Activated CD8-positive, alpha-beta memory T cell treated with anti-CD3 and anti-CD28 coated beads, Interleukin-2, amount 50 U/mL, for 1 hour (primary cell): ENCODE results near the gene CHSY1.

Experiments used
- DNase-seq: peaks from one replicate; pipeline ENCODE4 v3.0.0-alpha.2; 2020; ENCODE audit errors: extremely low read depth

Gene CHSY1

DNA sequence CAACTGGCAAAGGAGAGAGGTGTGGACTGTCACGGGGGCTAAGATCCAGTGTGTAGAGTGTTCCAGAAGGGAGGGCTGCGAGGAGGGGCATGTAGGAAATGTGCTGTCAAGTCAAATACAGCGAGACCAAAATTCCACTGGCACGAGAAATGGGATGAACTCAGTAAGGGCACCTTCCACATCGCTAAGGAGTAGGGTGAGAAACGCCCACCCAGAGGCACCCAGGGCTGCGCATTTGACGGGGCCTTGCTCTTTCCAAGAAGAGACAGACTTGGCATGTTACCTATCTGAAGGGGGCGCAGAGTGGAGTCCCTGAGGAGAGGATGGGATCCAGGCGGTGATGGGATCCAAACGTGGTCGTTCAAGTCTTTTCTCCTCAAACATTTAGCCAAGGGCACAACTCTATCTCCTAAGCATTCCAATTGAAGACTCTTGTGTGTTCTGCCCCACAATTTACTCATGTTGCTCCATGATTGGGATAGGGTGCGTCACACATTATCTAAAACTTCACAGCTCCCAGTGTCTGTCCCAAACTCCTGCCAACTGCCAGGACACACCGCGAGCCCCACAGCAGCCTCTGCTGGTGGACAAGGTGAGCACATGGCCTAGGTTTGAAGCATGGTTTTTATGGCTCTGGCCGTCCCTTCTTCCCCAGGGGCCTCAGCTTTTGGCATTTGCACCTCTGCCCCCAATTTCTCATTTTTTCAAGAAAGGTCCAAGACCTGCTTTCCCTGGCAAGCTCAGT, 17.8 kb upstream of the CHSY1 start:
- no peak for DNase-seq

DNA sequence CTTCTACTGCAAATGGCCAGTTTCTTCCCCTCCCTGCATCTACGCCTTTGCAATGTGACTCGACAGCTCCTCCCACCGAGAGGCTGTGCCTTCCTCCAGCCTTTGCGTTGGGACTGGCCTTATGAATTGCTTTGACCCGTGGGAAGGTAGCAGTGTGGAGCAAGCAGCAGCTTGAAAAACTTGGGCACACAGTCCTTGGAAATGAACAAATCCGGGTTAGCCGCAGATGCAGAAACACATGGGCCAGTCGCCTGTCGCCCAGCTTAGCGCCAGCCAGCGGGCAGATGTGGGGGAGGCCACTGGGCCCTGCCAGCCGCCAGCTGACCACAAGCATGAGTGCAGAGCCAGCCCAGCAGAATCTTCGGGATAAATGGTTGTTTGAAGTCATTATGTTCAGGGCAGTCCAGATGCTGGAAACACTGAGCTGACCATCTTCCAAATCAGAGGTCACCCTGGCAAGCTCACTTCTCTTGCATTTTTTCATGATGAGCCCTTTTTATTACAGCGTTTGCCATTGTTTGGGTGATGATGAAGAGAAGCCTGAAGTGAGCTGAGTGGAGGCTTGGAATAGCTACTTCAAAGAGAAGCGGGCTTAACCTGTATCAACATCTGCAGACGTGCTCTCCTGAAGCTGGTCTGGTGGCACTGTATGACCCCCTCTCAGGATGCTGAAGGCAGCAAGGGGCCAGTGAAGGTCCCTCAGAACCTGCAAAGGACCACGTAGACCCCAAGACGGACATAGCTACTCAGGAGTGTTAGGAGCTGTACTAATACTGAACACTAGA, 15.7 kb upstream of the CHSY1 start:
- DNase-seq: no peak

DNA sequence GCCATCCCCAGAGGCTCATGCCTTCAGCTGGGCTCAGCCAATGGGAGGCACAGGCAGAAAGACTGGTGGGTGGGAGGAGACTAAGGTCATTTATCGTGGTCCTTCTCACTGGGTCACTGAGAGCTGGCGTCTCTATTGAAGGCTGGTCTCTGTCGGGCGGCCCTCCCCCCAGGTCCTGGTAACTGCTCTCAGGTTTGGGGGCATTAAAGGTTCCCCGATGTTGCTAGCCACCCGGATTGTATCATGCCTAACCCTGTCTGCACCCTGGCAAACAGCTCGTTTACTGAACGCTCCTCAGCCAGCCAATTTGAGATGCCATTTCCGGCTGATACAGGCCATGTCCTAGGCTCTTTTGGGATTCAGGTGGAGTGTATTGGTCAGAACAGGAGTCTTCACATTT, 14.9 kb upstream of the CHSY1 start:
- no peak for DNase-seq

DNA sequence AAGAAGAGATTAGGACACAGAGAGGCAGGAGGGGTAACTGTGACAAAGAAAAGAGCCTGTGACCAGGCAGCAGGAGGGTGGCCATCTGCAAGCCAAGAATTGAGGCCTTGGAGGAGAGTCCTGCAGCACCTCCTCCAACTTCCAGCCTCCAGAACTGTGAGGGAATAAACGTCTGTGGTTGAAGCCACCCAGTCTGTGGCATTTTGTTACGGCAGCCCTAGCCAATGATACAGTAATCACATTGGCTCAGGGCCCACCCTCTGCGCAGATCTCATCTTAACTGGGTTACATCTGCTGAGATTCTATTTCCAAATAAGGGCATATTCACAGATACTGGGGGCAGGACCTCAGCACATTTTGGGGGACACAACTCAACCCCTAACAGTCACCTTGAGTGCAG, 14.2 kb upstream of the CHSY1 start:
- no peak for DNase-seq

DNA sequence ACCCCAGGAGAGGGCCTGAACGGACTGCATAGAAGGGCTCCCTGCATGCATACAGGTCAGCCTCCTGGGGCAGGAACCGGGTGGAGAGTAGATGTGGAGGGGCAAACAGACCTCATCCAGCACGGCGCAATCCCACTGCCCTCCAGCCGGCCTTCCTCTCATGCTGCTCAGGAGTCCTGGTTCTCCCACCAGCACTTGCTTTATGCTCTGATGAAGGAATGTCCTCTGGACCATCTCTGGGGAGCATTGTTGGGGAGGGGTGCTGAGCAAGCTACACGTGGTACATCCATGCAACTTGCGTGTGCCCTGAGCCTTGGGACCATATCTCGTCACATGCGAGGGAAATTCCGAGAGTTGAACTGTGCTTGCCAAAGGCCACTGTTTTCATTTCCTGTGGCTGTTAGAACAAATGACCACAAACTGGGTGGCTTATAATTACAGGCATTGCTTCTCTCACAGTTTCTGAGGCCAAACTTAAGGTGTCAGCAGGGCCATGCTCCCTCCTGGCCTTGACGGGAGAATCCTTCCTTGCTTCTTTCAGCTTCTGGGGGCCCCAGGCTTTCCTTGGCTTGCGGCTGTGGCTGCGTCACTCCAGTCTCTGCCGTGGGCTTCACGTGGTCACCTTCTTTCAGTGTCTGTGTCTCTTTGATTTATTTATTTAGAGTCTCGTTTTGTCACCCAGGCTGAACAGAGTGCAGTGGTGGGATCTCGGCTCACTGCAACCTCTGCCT, 13.2 kb upstream of the CHSY1 start:
- no peak for DNase-seq

DNA sequence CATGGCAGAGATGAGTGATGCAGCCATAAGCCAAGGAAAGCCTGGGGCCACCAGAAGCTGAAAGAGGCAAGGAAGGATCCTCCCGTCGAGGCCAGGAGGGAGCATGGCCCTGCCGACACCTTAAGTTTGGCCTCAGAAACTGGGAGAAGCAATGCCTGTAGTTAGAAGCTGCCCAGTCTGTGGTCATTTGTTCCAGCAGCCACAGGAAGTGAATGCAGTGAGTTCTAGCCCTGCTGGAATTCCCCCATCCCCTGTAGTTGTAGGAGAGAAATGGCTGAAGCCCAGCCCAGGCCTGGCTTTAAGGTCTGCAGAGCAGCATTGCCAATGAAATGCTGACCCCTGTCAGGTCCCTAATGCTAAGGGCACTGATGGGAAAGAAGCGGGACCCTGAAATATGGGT, 12.2 kb upstream of the CHSY1 start:
- no peak for DNase-seq

DNA sequence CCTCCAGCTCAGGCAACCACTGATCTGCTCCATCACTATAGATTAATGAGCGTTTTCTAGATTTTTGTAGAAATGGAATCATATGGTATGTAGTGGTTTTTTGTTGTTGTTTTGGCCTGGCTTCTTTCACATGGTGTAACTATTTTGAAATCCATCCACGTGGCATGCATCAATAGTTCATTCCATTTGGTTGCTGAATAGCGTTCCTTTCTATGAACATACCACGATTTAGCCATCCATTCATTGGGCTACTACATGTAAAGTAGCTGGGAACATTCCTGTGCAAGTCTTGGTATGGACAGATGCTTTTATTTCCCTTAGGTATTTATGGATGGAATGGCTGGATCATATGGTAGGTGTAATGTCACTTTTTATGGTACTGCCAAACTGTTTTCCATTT, 10.7 kb upstream of the CHSY1 start:
- no peak for DNase-seq

DNA sequence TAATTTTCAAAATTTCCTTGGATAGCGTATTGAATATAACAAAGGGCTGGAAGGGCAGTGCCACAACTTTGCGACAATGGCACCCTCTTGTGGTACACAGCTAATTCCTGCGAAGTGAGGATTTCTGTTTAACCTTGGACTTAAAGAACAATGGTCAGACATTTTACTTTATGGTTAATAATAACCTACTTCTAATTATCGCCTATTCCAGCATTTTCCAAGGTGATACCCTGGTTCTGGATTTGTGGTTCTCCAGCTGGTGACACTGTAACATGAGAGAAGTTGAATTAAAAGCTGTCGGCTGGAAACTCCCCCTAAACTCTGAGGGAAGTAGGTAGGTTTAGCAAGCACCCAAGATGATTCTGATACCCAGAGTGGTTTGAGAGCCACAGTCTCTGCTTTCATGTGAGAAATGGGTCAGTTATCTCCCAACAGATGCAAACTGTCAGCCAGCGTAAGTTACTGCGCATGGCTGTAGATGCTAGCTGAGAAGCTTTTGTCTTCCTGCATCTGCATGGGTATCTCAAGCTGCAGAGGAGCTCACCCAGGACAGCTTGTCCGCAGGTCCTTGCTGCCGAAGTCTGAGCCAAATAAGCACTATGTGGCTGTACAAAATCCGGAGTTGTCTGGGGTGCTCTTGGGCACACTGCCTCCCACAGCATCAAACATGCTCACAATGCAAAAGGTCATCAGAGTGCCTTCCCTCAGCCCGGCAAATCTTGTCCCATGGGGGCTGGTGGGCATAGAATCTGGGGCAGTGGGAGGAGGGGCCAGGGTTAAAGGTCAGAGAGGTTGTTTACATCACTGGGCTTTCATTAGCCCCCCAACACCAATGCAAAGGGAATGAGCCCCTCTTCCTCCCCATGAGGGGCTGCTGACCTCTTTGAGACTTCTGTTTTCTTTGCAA, 6.6 kb upstream of the CHSY1 start:
- DNase-seq: no peak

DNA sequence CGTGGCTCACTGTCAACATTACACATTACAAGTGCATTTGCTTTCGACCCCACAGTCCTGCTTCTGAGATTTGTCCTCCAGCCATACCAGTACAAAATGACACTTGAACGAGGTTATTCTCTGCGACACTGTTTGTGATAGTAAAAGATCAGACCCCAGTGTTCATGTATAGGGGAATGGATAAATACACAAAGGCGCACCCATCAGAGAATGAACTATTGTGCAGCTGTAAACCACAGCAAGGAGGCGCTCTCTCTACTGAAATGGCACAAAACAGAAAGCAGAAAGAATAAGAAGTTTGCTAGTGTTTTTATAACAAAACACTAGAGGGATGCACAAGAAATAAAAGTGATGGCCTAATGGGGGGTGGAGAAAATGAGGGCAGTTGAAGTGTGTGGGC, 4.9 kb upstream of the CHSY1 start:
- no peak for DNase-seq

DNA sequence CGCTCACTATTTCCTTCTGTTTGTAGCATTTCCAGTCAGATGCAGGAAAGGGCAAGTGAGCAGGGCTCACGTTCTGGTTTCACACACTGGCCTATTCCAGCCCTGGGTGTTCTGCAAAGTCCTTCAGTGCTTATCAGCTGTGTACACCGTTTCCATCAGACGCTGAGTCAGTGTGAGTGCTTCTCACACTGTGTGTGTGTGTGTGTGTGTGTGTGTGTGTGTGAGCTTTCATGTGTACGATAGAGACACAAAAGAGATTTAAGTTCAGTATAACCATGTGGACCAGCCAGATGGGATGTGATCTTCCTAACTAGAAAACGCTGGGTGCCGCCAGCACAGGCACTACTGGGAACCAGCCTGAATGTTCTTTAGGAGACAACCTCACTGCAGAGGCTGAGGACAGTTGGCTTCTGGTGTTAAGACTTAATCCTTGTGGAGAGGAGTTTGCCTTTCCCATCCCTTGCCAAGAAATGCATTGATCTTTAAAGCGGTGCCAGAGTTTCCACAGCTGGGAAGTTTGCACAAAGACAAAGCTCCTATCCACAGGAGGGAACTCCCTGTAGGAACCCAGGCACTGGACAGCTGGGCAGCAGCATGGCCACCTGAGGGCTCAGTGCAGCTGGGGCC, 3.9 kb upstream of the CHSY1 start:
- no peak for DNase-seq

DNA sequence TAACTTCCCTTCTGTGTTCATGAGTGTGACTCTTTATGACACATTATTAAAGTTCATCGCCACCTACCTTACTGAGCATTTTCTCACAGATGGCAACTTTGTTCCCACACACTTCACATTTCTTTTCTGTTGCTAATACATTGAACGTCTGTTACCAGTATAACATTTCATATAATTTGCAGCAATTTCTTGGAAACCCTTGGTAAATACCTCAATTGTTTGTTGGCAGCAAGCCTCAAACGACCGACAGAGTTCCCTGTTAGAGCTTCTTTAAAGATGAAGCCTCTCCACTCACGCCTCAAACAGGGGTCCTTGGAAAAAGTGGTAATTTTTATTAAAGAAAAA, 3.2 kb upstream of the CHSY1 start:
- DNase-seq: no peak

DNA sequence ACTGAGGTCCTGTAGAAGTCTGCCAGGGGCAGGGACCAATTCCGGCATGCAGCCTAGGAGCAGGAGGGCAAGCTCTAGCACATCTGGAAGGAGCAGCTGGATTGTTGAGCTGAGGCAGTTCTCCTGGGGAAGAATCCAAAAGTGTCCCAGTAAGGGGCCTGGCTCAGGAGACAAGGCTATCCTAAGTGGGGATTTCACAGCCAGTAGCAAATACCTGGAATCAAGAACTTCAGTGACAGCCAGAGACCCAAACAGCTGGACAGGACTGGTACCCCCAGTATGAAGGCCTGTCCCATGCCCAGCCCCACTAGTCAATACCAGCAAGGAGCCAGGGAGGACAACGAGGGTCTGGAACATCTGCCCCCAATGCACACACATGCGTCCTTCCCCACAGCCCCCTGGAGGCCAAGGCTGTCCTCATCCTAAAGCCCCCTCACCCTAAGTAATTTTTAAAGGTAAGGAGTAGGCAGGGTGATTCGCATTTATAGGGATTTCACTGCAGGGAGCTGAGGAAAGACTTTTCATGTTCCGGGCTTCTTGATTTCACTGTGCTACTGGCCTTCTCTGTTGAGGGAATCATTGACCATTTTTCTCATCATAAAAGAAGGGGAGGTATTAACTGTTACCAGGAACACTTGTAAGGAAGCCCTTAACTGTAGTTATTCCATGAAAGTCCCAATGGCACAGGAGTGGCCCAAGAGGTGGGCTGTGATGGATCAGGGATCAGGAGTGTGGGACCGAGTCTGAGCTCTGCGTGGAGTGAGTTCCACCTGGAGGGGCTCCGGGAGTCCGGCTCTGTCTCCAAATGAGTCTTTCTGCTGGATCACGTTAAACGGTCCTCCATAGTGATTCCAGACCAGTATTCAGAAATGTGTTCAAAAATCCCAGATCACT, 2.6 kb upstream of the CHSY1 start:
- DNase-seq: no peak

DNA sequence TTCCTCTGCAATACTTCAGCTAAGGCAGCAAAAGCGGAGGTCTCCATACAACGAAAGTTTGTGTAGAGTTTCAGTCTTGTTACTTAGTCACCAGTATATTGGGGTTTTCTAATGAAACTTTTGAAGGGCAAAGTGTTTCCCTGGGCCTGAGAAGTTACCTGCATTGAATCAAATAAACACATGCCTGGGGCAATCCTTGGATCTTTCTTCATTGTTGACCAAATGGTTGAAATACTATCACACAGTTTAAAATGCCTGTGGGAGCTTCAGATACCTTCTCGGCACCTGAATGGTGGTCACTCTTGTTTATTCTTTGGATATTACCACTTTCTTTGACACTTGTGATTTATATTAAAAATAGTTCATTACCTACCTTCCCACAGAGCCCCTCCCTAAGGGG, 988 bp upstream of the CHSY1 start:
- no peak for DNase-seq

DNA sequence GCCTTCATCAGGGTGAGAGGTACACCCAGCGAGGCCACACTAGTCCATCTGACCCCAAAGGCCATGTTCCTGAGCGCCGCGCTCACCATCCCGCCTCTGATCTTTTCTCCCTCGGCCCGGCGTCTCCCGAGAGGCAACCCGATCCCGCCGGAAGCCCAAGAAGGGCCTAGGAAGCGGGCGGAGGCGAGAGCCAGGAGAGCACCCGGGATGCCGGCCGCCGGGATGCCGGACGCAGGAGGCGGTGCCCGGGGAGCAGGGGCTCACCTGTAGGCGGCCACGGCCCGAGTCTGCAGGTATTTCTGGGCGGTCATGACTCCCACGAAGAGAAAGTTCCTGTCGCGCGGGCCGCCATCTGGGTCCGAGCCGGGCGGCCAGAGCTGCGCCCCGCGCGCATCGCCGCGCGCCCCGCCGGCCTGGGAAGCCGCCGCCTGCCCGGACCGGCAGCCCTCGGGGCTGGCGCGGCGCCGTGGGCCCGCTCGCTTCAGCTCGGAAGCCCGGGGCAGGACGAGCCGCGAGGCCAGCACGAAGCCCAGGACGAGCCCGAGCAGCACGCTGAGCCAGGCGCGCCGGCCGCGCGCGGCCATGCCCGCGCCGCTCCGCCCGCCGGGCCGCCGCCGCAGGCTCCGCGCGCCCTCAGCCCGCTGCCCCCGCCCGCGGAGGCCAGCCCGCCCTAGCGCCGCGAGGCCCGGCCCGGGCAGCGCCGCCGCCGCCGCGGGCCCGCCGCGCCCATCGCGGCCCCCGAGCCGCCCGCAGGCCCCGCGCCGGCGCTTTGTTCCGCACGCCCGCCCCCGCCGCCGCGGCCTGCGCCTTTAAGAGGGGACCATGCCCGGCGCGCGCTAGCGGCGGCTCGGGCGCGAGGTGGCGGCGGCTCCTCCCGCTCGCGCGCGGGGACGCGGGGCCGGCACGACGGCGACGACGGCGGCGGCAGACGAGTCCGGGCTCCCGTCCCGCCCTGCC, 697 bp downstream of the CHSY1 start:
- DNase-seq: no peak

DNA sequence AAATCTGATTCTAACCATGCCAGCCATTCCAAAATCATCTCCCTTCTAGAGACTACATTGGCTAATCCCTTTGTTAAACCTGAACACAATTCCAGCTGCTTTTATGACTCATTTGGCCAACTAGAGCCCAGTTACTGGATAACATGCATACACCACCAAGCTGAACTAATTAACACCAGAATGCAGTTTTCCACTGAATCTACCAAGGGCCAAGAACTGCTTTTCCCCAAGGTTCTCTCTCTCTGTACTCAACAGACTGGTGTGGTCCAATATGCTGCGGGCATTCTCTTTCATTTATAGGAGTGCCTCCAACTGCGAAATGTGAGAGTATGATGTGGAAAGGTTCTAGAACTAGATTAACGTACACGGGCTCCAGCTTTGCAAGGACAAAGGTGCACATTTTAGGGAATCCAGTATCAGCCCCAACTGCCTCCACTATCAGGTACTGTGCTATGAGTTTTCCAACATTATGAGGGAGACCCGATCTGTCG, 1.5 kb downstream of the CHSY1 start:
- DNase-seq: no peak

DNA sequence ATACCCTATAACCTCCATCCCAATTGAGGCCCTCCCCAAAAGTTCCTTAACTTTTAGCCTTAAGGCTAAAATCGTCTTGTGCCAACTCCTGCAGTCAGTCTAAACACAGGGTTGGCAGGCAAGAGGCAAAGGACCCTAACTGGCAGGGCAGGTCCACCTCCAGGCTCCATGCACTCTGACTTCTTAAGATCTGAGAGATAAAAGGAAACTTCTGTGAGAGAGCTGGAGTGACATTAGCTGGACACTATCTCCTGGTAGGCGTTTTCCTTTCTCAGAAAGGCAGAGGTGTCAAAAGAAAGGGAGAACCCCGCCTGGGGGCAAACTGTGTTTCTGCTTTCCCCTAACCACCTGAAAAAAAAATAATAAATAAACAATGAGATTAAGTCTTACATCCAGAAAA, 3.6 kb downstream of the CHSY1 start:
- no peak for DNase-seq

DNA sequence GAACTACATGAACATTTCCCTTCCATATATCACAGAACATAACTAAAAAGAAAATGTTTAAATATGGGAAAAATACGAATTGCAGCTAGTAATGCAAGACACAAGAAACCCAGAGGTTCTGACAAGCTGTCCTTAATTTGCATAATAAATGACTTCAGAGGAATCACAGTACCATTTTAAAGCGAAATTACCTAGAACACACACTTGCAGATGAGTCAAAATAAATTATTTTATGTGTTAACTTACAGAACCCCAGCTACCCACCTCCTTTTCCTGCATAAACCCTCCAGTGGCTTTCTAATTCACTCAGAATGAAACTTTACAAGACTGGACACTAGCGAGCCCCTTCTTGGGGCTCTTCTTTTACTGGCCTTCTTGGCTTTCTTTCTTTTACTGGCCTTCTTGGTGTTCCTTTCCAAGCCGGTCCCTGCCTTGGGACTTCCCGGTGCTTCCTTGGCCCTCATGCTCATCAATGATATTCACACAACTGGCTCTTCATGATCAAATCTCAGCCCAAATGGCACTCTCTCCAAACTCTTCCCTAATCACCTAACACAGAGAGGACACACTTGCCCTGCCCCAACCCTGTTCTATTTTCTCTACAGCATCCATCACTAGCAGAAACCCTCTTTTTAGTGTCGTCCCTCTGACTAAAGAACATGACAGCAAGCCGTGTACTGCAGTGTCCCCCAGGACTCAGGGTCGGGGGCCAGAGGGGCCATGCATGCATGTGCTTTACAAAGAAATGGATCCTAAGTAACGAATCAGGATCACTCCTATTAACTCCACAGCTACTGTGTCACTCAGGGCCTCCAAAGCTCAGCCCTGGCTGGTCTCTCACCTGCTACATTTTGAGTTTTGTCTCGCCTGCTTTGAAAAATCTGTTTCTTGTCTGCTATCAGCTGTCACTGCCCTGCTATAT, 4.8 kb downstream of the CHSY1 start:
- no peak for DNase-seq

DNA sequence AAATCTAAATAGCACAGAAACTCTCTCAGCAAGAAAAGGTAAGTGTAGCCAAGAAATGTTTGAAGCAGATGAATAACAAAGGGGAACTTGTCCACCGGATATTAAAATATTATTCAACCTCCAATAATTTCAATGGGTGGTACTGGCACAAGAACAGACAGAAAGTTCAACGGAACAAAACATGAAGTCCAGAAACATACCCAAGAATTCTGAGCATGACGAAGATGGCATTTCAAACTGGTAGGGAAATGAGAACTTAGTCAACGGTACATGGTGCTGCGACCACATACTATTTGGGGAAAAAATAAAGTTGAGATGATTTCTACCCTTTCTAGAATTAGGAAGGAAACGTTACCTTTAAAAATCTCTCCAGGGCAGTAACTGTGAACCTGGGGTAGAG, 5.5 kb downstream of the CHSY1 start:
- no peak for DNase-seq
